Lower leg skin (tissue), 4 donors: ENCODE results near the gene UQCRQ. TPM values are rescaled to one million over a fixed set of nuclear protein-coding genes. Genes with fewer than 3 reads are reported as not detected.

Experiments used
- DNase-seq, 2 donors: peaks; one replicate each; pipeline ENCODE4 v3.0.0-alpha.2; 2019; ENCODE audit warnings: low spot score in 2 of 2
- H3K4me3 ChIP-seq: fragments of 200-600 bp; sonication (generic); 2 replicates; pipeline ENCODE4 v1.5.1; 2017; ENCODE audit warnings: mild to moderate bottlenecking, low read depth; ENCODE audit not compliant: poor library complexity, severe bottlenecking
- POLR2A ChIP-seq, 2 donors: fragments of 450-650 bp; IDR thresholded peaks; one replicate each; pipeline ENCODE4 v1.6.1; 2016 to 2017; ENCODE audit warnings: antibody characterized with exemption in 2 of 2, mild to moderate bottlenecking in 1 of 2, moderate library complexity in 1 of 2
- WGBS, 2 donors: methylation state at CpG; one replicate each; pipeline ENCODE4 v1.1.5; 2018; 5-methylcytosine and 5-hydroxymethylcytosine counted together
- intact Hi-C: fragments of 100-400 bp; cut with DNase I; formaldehyde crosslinking; loops from one replicate; pipeline ENCODE4 v1.15.0; 2023; ENCODE audit warnings: low total_unique reads
- total RNA-seq, 4 donors: library from RNA; depleted of rRNA; stranded (reverse); fragments of >200 nt; gene quantifications; one replicate each; pipeline ENCODE4 v1.1.0, GENCODE V29; 2016
- TF ChIP-seq, protein P1 (sequence below), 3 donors: fragments of 450-650 bp; IDR thresholded peaks; one replicate each; pipeline ENCODE4 v1.5.1; 2016; ENCODE audit warnings: antibody characterized with exemption in 3 of 3, mild to moderate bottlenecking in 3 of 3, moderate library complexity in 2 of 3

Gene UQCRQ
- total RNA-seq, 4 donors from 2014 or later, result 56.0 to 122 (median 88.0) TPM

DNA sequence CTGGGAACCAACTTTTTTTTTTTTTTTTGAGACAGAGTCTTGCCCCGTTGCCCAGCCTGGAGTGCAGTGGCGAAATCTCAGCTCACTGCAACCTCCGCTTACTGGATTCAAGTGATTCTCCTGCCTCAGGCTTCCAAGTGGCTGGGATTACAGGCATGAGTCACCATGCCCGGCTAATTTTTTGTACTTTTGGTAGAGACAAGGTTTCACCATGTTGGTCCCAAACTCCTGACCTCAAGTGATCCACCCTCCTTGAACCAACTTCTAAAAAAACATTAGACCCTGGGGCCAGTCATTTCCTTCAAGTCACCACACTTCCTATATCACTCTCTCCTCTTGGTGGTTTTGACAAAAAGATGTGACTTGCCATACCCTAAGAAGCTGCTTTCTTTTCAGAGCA is 25.1 kb upstream of the UQCRQ start:
- intact Hi-C loops, result no loop called here
- TF ChIP-seq, protein P1, sequence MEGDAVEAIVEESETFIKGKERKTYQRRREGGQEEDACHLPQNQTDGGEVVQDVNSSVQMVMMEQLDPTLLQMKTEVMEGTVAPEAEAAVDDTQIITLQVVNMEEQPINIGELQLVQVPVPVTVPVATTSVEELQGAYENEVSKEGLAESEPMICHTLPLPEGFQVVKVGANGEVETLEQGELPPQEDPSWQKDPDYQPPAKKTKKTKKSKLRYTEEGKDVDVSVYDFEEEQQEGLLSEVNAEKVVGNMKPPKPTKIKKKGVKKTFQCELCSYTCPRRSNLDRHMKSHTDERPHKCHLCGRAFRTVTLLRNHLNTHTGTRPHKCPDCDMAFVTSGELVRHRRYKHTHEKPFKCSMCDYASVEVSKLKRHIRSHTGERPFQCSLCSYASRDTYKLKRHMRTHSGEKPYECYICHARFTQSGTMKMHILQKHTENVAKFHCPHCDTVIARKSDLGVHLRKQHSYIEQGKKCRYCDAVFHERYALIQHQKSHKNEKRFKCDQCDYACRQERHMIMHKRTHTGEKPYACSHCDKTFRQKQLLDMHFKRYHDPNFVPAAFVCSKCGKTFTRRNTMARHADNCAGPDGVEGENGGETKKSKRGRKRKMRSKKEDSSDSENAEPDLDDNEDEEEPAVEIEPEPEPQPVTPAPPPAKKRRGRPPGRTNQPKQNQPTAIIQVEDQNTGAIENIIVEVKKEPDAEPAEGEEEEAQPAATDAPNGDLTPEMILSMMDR (IDR thresholded peaks at IDR 0.05), result no peak
- TF ChIP-seq POLR2A (IDR thresholded peaks at IDR 0.05), result no peak
- DNase-seq, result no peak
- 62 to 81% methylated on average over 4 of the region's 4 CpGs for WGBS, 2 donors
- no peak overlapping the region for H3K4me3 ChIP-seq

DNA sequence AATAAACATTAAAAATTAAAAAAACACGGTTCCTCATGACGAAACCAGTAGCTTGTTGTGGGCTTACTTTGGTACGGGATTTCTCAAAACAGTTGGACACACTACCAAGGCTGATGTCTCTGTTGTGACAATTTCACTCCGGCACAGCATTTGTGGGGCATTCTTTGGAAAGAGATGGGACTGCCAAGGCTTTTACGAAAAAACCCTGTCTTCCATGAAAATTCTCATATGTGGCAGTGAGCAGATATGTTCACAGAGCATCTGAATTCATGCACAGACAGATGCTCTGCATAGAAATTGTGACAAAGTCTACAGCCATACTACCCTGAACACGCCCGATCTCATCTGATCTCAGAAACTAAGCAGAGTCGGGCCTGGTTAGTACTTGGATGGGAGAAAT is 18.2 kb upstream of the UQCRQ start:
- no peak overlapping the region for H3K4me3 ChIP-seq
- 92 to 94% methylated on average over 8 of the region's 8 CpGs for WGBS, 2 donors

DNA sequence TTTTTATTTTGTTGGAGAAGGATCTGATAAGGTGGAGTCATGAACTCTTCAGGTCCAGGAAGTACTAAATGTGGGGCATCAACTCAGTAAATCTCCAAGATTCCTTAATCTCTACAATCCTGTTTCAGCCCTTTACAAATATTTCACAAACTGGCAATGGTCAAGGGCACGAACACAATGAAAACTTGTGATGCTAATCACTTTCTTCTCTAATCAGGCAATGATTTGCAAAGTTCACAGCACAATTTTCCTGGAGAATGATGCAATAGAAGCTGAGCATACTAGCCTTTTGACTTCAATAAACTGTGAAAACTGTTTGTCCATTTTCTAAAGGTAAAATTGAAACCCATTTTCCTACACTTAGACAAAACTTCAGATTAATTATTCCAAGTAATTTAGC is 17.1 kb upstream of the UQCRQ start:
- TF ChIP-seq, protein P1 (IDR thresholded peaks at IDR 0.05), result no peak
- WGBS, 2 donors, result 68 to 74% methylated on average over 1 of the region's 1 CpG
- no peak overlapping the region for H3K4me3 ChIP-seq
- no peak for DNase-seq
- intact Hi-C loops, result no loop called here

More for the DNA sequence above, 18.2 kb upstream of the UQCRQ start:
- intact Hi-C loops, result no loop called here
- TF ChIP-seq POLR2A (IDR thresholded peaks at IDR 0.05), result no peak
- TF ChIP-seq, protein P1 (IDR thresholded peaks at IDR 0.05), result no peak
- no peak for DNase-seq

DNA sequence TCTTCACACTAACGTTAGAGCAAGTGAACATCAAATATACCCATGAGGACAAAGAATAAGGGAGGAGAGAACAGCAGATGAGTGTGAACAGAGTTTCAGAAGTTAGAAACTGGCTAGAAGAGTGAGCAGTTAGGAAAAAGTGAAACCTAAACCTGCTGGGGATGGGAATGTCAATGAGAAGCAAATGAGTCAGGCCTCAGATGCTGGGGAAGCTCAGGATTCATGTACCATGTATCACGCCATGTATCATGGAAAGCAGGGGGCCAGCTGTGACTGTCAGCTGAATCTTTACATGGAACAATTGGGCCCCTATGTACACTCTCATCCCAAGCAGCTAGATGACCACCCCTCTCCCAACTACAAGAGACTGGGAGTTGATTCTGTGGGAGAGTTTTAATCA is 16.4 kb upstream of the UQCRQ start:
- TF ChIP-seq POLR2A (IDR thresholded peaks at IDR 0.05), result no peak
- TF ChIP-seq, protein P1 (IDR thresholded peaks at IDR 0.05), result no peak
- 80 to 87% methylated on average over 2 of the region's 2 CpGs for WGBS, 2 donors
- no peak overlapping the region for H3K4me3 ChIP-seq
- intact Hi-C loops, result no loop called here
- no peak for DNase-seq

DNA sequence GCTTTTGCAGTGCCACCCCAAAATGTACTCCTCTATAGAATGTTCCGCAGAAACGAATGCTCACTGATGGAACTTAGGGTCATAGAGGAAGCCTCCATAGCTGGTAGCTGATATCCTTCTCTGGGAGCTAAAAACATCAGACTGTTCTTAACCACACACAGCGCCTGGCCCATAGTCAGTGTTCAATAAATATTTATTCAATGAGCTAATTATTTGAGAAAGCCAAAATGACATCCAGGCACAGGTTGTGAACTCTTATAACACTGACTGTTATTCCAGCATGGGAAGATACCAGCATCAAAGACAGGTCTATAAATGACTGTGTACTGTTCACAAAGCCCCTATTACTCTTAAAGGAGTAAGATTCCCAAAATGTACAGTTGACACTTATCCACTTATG is 13.1 kb upstream of the UQCRQ start:
- WGBS, 2 donors, result 94 to 96% methylated on average over 3 of the region's 3 CpGs

DNA sequence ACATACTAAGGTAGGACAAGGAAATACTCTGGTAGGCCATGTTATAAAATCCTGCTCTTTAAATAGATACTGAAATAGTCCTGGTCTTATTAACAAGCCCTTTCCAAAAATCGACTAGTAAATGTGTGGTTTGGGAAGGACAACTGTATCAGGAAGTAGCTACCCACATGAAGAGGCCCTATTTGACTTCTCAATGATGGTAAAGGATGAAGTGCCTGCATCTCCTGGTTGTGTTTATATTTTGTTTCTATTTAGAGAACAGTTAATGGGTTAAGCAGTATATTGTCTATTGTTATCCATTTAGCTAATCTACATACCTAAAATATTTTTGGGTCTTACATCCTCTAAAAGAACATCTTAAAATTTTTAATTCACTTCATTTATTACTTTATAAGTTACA is 12.7 kb upstream of the UQCRQ start:
- TF ChIP-seq, protein P1 (IDR thresholded peaks at IDR 0.05), result no peak
- no peak for TF ChIP-seq POLR2A (IDR thresholded peaks at IDR 0.05)
- H3K4me3 ChIP-seq, result no peak overlapping the region
- 50 to 61% methylated on average over 1 of the region's 1 CpG for WGBS, 2 donors
- intact Hi-C loops, result no loop called here
- no peak for DNase-seq

More for the DNA sequence above, 13.1 kb upstream of the UQCRQ start:
- intact Hi-C loops, result no loop called here
- TF ChIP-seq, protein P1 (IDR thresholded peaks at IDR 0.05), result no peak
- TF ChIP-seq POLR2A (IDR thresholded peaks at IDR 0.05), result no peak
- no peak for DNase-seq
- H3K4me3 ChIP-seq, result no peak overlapping the region
